ENCODE results near the gene SLC38A3.

Gene SLC38A3

DNA sequence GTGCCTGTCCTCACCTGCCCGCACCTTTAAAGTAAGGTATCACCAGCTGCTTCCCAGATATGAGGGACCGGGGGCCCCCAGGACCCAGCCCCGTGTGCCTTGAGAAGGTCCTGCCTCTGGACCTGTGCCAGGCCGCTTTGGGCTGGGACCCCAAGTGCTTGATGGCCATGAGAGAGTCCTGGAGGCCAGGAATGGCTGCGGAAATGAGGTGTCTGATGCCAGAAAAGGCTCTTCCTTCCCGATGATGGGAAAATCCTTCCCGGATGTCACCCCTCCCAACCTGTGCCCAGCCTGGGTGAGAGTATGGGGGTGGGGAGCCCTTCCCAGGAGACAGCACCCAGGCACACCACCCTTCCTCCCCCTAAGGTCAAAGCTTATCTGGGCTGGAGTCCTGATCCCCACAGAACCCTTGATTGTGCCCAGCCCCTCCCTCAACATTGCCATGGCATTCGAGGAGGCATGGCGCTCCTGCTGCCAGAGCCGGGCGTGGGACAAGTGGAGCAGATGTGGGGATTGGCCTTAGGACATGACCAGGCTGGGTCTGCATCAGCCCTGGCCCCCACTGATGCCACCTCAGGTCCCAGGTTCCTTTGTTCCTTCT, 35.7 kb upstream of the SLC38A3 start:
- DNase-seq = no peak

DNA sequence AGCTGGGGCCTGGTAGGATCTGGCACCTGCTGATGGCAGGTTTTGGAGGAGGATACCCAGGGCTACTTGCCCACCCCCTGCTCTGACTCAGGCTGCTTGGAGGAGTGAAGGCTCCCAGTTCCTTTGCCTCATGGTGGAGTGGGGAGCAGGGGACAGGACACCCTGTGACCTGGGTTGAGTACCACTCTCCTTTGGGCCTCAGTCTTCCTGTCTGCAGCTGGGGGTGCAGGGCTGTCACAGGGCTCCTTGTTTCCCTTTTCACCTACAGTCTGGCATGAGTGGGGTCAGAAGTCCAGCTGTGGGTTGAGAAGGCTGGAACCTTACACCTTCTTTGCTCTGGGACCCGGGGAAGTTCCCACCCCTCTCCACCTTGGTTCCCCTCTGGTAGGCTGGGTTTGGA, 35.2 kb upstream of the SLC38A3 start:
- DNase-seq = no peak

DNA sequence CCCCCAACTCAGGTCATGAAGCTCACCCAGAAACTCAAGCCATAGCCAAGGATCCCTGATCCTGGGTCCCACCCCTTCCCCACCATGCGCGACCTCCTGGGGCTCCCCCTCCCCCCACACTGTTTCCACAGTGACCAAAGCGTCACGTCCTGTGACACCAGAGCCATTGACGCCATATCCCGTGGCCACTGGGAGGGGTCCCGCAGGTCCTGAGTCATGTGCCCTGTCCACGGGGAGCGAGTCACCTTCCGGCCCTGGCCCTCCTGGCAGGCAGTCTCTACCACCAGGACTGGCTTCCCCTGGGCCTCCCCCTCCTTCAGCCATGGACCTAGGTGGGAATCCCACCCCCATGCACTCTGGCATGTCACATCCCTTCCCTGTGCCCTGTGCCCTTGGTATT, 34.4 kb upstream of the SLC38A3 start:
- DNase-seq = no peak

DNA sequence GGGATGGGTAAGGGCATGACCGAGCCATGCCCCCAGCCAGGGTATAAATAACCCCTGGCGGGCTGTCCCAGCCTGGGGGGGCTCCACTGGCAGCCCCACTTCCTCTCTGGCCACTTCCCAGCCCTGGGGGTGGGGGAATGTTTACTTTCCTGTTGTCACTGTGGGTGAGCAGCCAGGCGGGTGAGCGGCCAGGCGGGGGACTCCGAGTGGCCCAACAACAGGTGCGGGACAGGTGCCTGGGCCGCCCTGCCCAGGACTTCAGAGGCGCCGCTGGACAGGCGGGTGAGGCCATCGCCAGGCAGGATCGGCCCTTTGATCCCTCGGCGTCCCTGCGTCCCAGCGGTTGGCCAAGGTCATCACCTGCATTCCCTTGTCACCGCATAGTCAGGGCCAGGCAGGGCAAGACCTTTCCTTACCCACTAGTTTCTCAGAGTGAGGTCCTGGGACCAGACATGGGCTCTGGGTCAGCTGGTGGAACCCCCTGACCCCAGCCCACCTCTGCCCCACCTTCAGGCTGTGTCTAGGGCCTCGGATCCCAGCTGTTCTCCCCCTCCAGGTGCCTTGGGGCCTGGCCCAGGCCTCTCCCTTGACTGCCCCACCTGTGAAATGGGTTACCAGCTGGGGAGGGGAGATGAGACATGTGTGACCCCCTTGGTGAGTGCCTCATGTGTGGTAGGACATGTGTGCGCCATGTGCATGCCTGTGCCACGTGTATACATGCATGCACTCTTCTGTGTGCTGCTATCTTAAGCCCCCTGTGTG, 33.4 kb upstream of the SLC38A3 start:
- DNase-seq = no peak

DNA sequence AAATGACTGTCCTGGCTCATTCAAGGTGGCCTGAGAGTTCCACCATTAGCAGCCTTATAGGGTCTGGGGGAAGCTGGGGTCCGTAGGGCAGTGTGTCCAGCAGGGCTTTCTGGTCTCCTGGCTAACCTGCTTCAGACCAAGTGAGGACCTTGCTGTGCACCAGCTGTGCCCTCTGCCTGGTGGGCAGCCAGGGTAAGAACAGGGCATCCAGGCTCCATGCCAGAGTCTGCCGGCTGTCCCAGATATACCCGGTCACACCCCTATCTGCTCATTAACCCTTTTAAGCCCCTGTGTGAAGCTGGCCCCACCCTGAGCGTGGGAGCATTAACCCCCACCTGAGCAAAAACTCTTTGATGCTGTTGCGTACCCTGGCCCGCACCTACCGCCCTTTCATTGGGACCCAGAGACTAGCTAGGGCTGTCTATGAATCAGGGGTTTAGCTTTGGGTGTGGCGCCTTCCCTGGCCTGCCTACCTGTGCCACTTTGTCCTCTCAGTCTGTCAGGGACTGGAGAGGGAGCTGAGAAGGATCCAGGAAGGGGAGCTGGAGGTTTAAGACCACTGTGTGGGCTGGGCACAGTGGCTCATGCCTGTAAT, 32.3 kb upstream of the SLC38A3 start:
- no peak for DNase-seq

DNA sequence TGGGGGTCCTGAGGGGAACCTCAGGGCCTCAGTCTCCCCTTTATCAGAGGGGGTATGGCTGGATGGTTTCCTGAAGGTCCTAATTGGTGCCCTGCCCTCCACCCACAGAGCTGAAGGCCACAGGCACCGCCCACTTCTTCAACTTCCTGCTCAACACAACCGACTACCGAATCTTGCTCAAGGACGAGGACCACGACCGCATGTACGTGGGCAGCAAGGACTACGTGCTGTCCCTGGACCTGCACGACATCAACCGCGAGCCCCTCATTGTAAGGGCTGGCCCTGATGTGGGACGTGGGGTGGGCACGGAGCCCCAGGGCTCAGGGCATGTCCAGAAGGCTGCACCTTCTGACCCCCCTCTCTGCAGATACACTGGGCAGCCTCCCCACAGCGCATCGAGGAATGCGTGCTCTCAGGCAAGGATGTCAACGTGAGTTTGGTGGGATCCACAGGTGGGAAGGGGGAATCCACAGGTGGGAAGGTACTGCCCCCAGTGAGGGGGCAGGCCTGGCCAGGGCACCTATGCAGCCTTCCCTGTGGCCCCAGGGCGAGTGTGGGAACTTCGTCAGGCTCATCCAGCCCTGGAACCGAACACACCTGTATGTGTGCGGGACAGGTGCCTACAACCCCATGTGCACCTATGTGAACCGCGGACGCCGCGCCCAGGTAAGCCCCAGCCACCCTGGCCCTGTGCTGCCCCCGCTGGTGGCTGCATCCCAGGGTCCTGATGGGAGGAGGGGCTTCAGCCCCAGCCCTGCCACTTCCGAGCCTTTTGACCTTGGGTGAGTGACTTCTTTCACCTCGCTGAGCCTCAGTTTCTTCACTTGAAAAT, 31.2 kb upstream of the SLC38A3 start:
- DNase-seq = no peak

DNA sequence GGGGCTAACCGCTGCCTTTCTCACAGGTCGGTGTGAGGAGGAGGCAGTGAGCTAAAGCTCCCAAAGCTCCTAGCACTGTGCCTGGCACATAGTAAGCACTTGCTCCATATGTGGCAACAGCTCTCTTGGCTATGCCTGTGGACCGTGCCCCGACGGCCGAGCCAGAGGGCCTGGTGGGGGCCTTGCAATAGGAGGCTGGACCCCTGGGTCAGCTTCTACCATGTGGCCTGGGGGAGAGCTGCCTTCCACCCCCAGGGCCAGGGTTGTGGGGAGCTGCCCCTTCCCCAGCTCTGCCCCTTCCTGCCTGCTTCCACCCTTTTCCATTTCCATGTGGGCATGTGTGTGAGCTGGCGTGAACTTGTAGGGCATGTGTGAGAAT, 30.6 kb upstream of the SLC38A3 start:
- DNase-seq = no peak

DNA sequence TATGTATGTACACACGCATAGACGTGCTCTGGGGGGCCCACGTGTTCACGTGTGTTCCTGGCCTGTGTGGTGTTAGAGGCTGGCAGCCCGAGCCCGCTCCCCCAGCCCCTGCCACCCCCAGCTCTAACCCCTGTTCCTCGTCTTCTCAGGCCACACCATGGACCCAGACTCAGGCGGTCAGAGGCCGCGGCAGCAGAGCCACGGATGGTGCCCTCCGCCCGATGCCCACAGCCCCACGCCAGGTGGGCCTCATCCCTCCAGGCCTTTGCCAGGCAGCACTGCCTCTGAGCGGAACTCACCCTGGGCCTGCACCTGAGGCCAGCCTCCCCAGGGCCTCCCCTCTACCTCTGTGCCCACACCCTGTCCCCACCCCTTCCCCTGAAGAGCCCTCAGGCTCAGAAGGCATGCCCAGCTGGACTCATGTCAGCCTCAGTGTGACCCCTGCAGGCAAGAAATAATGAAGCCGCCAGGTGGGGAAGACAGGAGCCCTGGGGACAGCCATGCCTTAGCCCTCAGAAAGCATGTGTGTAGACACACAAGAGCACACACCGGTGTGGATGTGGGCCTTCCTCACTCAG, 30.0 kb upstream of the SLC38A3 start:
- no peak for DNase-seq

DNA sequence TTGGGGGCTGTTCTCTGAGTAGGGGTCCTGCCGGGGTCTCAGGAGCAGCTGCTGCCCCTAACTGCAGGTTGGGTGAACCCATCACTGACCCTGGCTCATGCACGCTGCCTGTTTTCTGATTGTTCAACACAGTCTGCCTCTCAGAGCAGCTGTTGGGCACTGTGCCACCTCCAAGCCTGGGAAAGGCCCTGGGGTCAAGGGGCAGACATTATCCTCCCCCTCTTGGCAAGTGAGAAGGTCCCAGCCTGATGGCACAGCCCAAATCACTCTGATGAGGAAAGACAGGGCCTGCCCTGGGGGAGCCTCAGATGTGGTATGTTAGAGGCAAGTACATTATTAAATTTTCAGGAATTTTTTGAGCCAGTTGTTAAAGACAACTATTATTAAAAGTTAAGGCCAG, 27.7 kb upstream of the SLC38A3 start:
- DNase-seq = no peak

DNA sequence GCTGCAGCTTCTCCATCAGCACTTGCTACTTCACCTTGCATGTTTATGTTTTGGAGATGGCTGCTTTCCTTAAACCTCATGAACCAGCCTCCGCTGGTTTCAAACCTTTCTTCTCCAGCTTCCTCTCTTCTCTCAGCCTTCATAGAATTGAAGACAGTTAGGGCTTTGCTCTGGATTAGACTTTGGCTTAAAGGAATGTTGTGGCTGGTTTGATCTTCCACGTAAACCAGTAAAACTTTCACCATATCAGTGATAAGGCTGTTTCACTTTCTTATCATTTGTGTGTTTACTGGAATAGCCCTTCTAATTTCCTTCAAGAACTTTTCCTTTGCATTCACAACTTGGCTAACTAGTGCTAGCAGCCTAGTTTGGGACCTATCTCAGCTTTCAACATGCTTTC, 25.4 kb upstream of the SLC38A3 start:
- DNase-seq = no peak

DNA sequence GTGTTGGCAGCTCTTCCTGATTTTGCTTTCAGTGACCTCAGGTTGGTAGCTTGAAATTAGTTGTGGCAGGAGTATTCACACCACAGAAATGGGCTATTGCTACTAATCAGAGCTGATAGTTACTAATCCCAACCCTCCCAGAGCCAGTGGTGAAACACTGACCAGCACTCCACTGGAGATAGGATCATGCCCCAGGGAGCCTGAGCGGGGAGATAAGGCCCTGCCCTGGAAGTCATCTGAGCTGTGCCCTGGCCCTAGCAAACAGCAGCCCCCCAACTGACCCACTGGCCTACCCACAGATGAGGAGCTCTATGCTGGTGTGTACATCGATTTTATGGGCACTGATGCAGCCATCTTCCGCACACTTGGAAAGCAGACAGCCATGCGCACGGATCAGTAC, 23.1 kb upstream of the SLC38A3 start:
- DNase-seq = no peak

DNA sequence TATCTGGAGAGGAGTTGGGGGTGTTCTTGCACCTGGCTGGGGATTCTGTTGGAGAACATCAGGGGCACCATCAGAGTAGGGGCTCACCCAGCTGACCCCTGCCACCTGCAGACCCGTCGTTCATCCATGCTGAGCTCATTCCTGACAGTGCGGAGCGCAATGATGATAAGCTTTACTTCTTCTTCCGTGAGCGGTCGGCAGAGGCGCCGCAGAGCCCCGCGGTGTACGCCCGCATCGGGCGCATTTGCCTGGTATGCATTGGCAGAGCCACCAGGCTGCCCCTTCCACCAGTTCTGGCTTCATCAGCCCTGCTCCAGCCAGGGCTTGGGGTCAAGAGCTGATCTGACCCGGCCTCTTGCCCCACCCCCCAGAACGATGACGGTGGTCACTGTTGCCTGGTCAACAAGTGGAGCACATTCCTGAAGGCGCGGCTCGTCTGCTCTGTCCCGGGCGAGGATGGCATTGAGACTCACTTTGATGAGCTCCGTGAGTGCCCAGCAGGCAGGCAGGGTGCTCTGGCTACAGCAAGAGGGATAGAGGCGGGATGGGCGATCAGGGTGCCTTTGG, 22.5 kb upstream of the SLC38A3 start:
- DNase-seq = no peak

DNA sequence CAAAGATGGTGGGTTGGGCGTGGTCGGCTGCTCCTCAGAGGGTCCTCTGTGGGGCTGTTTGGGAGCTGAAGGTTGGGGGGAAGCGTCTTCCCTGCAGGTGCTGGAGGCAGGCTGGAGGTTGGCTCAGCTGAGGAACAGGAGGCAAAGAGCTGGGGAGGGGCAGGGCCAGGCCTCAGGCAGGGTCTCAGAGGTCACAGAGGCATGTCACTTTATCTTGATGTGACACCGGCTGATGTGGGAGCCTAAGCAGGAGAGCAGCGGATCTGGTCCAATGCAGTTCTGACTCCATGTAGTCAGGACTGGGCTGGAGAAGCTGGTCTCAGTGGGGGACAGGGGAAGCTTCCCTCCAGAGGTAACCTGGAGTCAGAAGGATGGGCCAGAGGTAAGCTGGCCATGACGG, 21.3 kb upstream of the SLC38A3 start:
- no peak for DNase-seq

DNA sequence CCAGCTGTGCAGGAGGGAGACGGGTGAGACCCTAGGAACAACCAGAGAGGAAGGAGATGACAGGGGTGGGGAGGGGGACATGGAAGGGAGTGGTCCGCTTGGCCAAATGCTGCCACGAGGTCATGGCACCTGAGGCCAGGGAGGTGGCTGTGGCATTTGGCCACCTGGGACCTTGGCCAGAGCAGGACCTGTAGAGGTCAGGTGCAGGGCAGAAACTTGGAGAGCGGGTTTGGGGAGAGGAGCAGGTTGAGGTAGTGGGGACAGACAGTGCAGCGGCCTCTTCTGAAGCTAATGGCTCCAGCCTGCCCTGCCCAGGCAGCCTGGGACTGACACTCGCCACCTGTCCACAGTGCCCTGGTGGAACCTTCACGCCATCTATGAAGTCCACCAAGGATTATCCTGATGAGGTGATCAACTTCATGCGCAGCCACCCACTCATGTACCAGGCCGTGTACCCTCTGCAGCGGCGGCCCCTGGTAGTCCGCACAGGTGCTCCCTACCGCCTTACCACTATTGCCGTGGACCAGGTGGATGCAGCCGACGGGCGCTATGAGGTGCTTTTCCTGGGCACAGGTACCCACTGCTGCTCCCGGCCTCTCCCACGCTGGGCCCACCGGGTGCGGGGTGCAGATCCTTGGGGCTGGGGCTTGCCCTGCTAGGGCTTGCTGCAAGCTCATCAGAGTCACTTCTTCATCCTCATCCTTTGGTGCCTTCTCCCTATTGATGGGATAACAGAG, 20.7 kb upstream of the SLC38A3 start:
- no peak for DNase-seq

DNA sequence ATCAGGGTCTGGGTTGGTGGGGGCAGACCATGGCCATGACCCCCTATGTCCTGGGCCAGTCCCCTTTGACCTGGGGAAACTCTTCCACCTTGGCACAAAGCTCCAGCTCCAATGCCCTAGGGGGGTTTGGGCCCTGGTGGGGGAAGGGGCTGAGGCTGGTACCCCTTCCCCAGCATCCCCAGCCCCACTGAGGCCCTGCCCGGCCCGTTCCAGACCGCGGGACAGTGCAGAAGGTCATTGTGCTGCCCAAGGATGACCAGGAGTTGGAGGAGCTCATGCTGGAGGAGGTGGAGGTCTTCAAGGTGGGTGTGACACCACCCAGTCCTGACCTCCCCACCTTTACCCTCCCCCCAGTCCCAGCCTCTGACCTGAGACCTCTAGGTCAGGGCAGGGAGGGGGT, 19.8 kb upstream of the SLC38A3 start:
- DNase-seq = no peak

DNA sequence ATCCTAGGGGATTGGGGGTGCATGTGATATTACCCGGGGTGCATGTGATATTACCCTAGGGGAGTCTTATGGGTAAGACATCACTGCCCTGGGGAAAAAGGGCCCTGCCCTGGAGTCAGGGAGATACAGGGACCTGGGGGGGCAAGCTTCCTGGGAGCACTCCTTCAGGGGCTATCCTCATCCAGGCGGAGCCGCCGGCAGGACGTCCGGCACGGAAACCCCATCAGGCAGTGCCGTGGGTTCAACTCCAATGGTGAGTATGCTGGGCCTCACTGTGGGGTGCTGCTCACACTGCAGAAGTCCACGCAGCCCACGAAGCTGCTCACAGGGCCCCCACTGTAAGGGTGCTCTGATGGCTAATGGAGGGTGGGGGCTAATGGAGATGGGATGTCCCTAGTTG, 19.0 kb upstream of the SLC38A3 start:
- no peak for DNase-seq

DNA sequence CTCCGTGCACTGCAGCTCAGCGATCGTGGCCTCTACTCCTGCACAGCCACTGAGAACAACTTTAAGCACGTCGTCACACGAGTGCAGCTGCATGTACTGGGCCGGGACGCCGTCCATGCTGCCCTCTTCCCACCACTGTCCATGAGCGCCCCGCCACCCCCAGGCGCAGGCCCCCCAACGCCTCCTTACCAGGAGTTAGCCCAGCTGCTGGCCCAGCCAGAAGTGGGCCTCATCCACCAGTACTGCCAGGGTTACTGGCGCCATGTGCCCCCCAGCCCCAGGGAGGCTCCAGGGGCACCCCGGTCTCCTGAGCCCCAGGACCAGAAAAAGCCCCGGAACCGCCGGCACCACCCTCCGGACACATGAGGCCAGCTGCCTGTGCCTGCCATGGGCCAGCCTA, 17.3 kb upstream of the SLC38A3 start:
- DNase-seq = no peak

DNA sequence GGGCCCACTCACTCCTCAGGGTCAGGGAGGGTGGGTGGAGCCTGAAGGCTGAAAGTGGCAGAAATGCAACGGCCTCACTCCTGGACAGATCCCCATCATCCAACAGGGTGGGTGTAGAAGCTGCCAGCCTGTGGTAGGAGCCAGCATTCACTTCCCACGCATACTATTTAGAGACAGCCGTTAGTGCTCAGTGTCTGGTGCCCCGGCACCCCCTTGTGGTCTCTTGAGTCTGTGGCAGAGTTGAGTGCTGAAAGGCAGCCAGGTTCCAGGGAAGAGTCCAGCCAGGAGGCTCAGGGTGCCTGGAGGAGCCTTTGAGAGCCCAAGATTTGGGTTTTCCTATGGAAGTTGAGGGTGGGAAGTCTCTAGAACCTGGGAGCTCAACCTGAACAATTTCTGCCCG, 15.8 kb upstream of the SLC38A3 start:
- DNase-seq = peak; percentile 19

DNA sequence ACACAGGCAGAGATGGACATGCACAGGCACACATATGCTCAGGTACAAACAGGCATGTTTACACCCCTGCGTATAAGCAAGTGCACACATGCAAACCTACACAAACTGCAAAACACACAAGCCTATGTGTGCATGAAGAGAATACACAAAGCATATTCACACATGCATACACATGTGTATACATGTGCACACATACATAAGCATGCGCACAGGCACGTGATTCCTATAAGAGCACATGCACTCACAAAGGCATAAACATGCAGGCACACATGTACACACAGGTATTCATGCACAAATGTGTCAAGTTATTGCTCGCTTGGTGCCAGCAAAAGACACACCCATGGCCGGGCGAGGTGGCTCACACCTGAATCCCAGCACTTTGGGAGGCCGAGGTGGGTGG, 15.1 kb upstream of the SLC38A3 start:
- no peak for DNase-seq

DNA sequence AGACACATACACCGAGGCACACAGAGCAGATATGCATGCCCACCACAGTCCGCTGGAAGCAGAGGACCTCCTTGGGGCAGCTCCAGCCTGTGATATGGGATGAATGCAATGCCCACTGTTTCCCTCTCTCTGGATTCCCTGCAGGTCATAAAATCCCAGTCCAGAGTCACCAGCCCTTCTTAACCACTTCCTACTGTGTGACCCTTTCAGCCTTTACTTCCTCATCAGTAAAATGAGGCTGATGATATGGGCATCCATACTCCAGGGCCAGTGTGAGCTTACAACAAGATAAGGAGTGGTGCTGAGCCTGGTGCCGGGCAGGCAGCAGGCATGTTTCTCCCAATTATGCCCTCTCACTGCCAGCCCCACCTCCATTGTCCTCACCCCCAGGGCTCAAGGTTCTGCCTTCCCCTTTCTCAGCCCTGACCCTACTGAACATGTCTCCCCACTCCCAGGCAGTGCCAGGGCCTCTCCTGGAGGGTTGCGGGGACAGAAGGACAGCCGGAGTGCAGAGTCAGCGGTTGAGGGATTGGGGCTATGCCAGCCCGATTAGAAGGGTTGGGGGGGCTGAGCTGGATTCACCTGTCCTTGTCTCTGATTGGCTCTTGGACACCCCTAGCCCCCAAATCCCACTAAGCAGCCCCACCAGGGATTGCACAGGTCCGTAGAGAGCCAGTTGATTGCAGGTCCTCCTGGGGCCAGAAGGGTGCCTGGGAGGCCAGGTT, 14.0 kb upstream of the SLC38A3 start, which contains the start of gene GNAT1:
Gene GNAT1 (plus strand): TSS at position 675 of the 725 bp plus-strand sequence. CDS start 116 bp downstream, outside the sequence.
- no peak for DNase-seq

DNA sequence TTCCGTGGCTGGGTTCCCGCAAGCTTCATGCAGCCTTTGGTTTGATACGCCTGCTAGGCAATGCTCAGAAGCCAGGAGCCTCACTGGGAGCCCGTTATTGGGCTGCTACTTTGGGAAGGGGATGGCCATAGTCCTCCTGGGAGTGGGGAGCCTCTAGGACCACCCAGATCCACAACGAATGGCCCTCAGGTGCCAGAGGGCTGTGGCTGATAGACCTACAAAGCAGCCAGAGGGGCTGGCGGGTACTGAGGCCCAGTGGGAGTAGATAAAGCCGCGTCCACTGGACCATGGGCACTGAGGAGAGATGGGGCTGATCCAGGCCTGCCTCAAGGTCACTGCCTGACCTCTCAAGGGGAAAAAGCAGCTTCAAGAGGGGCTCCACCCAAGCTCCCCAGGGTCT, 12.9 kb upstream of the SLC38A3 start:
- DNase-seq = no peak

All from CD4-positive, alpha-beta T cell treated with Interleukin-10 for 1 hour (primary cell).